HepG2 (cell line): Measurements from ENCODE around the gene SPI1. TPM values are rescaled to one million over a fixed set of nuclear protein-coding genes. Genes with fewer than 3 reads are reported as not detected.
A peak's percentile ranks its signal among the peaks of the same experiment; 100 is the strongest.

ENCODE experiments used
- ATAC-seq: fragments of 200-7000 bp; cut with Tn5 transposase; 3 replicates; pipeline ENCODE4 v1.9.1; 2020; ENCODE audit warnings: mild to moderate bottlenecking, moderate library complexity
- BruUV-seq: library from RNA; stranded (reverse); fragments of 400-500 nt; replicated peaks from 2 replicates; lab custom pipeline; 2021; lab: Mats Ljungman, UMichigan
- CTCF ChIA-PET: fragments of 300-600 bp; formaldehyde crosslinking; extraction: SDS; loops from one replicate; lab custom pipeline; 2021; ENCODE audit warnings: low total read pairs, inconsistent platforms, low intra/inter-chr PET ratio; lab: Yijun Ruan, JAX
- POLR2A ChIA-PET: fragments of 350-600 bp; sonication (Branson Sonifier 250); formaldehyde crosslinking; loops from one replicate; lab custom pipeline; 2020; ENCODE audit warnings: antibody characterized with exemption, inconsistent platforms; lab: Yijun Ruan, JAX
- DNase-seq: peaks from one replicate; pipeline ENCODE4 v3.0.0-alpha.2; 2015; ENCODE audit warnings: low spot score
- FAIRE-seq: peaks from 3 replicates; lab custom pipeline; 2011; peaks lifted over from hg19 to GRCh38; lab: Jason Lieb, UNC
- H2AFZ ChIP-seq: one replicate; pipeline ENCODE4 v1.6.1; 2011; ENCODE audit warnings: low read length, inconsistent platforms
- H3K27ac ChIP-seq: fragments of 300-600 bp; 3 replicates; pipeline ENCODE4 v1.8.0; 2011; ENCODE audit warnings: mixed run types, mild to moderate bottlenecking, mixed read lengths, low read length, inconsistent platforms; ENCODE audit not compliant: insufficient read depth; ENCODE audit errors: extremely low read length
- H3K27me3 ChIP-seq, 2 experiments: fragments of 200-600 bp in 1 of 2; 2 replicates in 1 of 2; 3 replicates in 1 of 2; pipeline versions ENCODE4 v1.6.0 to v1.8.0; 2011; ENCODE audit warnings: low read length in 2 of 2, mild to moderate bottlenecking in 2 of 2, moderate library complexity in 2 of 2, inconsistent platforms in 1 of 2; ENCODE audit not compliant: insufficient read depth in 2 of 2, control insufficient read depth in 1 of 2
- H3K36me3 ChIP-seq, 2 experiments: fragments of 200-600 bp in 1 of 2; replicated peaks in 1 of 2; 2 replicates in 1 of 2; 3 replicates in 1 of 2; pipeline versions ENCODE4 v1.5.1 to v1.8.0; 2011; ENCODE audit warnings: low read length in 2 of 2, inconsistent platforms in 1 of 2; ENCODE audit not compliant: insufficient read depth in 2 of 2, control insufficient read depth in 1 of 2
- H3K4me1 ChIP-seq: 2 replicates; pipeline ENCODE4 v1.5.1; 2012; ENCODE audit warnings: low read length, inconsistent platforms; ENCODE audit not compliant: insufficient read depth
- H3K4me2 ChIP-seq: 2 replicates; pipeline ENCODE4 v1.6.0; 2011; ENCODE audit warnings: low read depth, low read length, inconsistent platforms
- H3K4me3 ChIP-seq, 3 experiments: fragments of 200-600 bp in 1 of 3; sonication (generic), shearing (Covaris generic) in 1 of 3; replicated peaks in 1 of 3; 2 replicates each; pipeline ENCODE4 v1.5.1; 2011 to 2016; ENCODE audit warnings: low read length in 3 of 3, inconsistent platforms in 2 of 3, low read depth in 2 of 3, mild to moderate bottlenecking in 2 of 3, control low read depth in 1 of 3, mixed read lengths in 1 of 3; ENCODE audit not compliant: insufficient read depth in 1 of 3
- H3K79me2 ChIP-seq: one replicate; pipeline ENCODE4 v1.6.1; 2011; ENCODE audit warnings: low read length, inconsistent platforms; ENCODE audit not compliant: insufficient read depth
- H3K9ac ChIP-seq: 2 replicates; pipeline ENCODE4 v1.6.0; 2011; ENCODE audit warnings: mild to moderate bottlenecking, low read depth, low read length, inconsistent platforms; ENCODE audit not compliant: insufficient read depth
- H3K9me3 ChIP-seq: 2 replicates; pipeline ENCODE4 v1.5.1; 2012; ENCODE audit warnings: mild to moderate bottlenecking, low read length
- H4K20me1 ChIP-seq: 2 replicates; pipeline ENCODE4 v1.6.0; 2011; ENCODE audit warnings: inconsistent platforms, mild to moderate bottlenecking, low read length, moderate library complexity; ENCODE audit not compliant: insufficient read depth
- CHCHD3 ChIP-seq: sonication (generic); formaldehyde crosslinking; IDR thresholded peaks from 2 replicates; pipeline ENCODE4 v1.8.0; 2022; ENCODE audit warnings: mild to moderate bottlenecking, missing genetic modification reagents, moderate library complexity
- KMT2A ChIP-seq: sonication (generic); formaldehyde crosslinking; IDR thresholded peaks from 2 replicates; pipeline ENCODE4 v1.4.0; 2020; ENCODE audit warnings: missing genetic modification reagents
- ZNF44 ChIP-seq: sonication (generic); formaldehyde crosslinking; IDR thresholded peaks from 2 replicates; pipeline ENCODE4 v1.5.1; 2020; ENCODE audit warnings: mild to moderate bottlenecking, missing genetic modification reagents
- ZNF629 ChIP-seq: sonication (generic); formaldehyde crosslinking; conservative IDR thresholded peaks from 2 replicates; pipeline ENCODE4 v1.5.0; 2020; ENCODE audit warnings: missing genetic modification reagents
- WGBS: methylation state at CpG from one replicate; pipeline ENCODE4 v1.1.6; 2017; ENCODE audit warnings: low lambda C conversion rate; 5-methylcytosine and 5-hydroxymethylcytosine counted together
- in situ Hi-C: cut with HindIII; loops from 2 replicates; pipeline ENCODE4 v1.10.0; 2017; ENCODE audit warnings: low pct_unique_long_range_greater_than_20kb; ENCODE audit not compliant: extremely low pct_ligation_motif_present
- intact Hi-C: fragments of 100-400 bp; cut with micrococcal nuclease; formaldehyde crosslinking; loops from one replicate; pipeline ENCODE4 v1.10.0; 2022; ENCODE audit not compliant: unreplicated experiment
- polyA plus RNA-seq, 8 experiments: library from polyadenylated mRNA; depleted of rRNA in 3 of 8; stranded (reverse) in 7 of 8; unstranded in 1 of 8; fragments of >200 nt; fragmentation: Illumina TruSeq in 4 of 8; extraction: Trizol in 4 of 8; gene quantifications; 2 replicates each; pipeline versions ENCODE4 v1.2.1 to v1.2.3, GENCODE V29; 2011 to 2016; ENCODE audit warnings: low read depth in 4 of 8, missing spikeins in 1 of 8, mixed read lengths in 1 of 8; ENCODE audit not compliant: insufficient read depth in 1 of 8
- total RNA-seq, 5 experiments: library from RNA; depleted of rRNA; stranded (reverse); fragments of >200 nt; fragmentation: Illumina TruSeq; extraction: Trizol; gene quantifications; 2 replicates each; pipeline ENCODE4 v1.2.3, GENCODE V29; 2016; ENCODE audit warnings: low read depth in 1 of 5
- TF ChIP-seq, protein P1 (sequence below): sonication (generic); formaldehyde crosslinking; IDR thresholded peaks from one replicate; pipeline ENCODE4 v1.5.1; 2020; ENCODE audit warnings: mild to moderate bottlenecking, missing genetic modification reagents; ENCODE audit errors: not compliant biosample characterization

The SPI1 gene
- total and polyA plus RNA-seq, 2 of the 13 experiments (the other 11 are each of a cell fraction or from before 2014, with no cell fraction given) = not detected

DNA sequence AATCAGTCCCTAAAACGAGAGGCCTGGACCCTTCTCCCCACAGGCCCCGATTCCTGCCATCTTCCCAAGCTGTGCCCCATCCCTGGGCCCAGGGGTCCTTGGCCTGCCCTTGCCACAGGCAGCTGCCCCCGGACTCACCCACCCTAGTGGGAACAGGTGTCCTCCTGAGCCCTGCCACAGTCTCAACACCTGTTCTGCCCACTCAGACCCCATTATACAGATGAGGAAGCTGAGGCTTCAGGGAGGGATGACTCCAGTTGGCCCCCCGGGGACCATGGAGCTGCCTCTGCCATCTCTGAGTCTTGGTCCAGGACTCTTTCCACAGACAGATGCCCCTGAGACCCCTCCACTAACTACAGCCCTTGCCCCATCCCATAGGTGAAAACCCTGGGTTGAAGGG, 41.8 kb downstream of the SPI1 start:
- BruUV-seq = no TSS peak
- no peaks in the 10 kb centered on the region for H3K36me3 ChIP-seq
- peaks cover 16% of the 10 kb centered on the region for H3K4me1 ChIP-seq
- no peak overlapping the region for H3K4me3 ChIP-seq
- H4K20me1 ChIP-seq = no peaks in the 10 kb centered on the region
- 50% methylated on average over 2 of the region's 4 CpGs for WGBS
- no peaks in the 10 kb centered on the region for H3K79me2 ChIP-seq
- CTCF ChIA-PET = no interaction called here
- no peak overlapping the region for H3K9ac ChIP-seq
- TF ChIP-seq ZNF629 (CRISPR knock-in tag) = peak; percentile 60
- no peak for TF ChIP-seq ZNF44
- no peak for TF ChIP-seq KMT2A (CRISPR knock-in tag)
- TF ChIP-seq, protein P1, sequence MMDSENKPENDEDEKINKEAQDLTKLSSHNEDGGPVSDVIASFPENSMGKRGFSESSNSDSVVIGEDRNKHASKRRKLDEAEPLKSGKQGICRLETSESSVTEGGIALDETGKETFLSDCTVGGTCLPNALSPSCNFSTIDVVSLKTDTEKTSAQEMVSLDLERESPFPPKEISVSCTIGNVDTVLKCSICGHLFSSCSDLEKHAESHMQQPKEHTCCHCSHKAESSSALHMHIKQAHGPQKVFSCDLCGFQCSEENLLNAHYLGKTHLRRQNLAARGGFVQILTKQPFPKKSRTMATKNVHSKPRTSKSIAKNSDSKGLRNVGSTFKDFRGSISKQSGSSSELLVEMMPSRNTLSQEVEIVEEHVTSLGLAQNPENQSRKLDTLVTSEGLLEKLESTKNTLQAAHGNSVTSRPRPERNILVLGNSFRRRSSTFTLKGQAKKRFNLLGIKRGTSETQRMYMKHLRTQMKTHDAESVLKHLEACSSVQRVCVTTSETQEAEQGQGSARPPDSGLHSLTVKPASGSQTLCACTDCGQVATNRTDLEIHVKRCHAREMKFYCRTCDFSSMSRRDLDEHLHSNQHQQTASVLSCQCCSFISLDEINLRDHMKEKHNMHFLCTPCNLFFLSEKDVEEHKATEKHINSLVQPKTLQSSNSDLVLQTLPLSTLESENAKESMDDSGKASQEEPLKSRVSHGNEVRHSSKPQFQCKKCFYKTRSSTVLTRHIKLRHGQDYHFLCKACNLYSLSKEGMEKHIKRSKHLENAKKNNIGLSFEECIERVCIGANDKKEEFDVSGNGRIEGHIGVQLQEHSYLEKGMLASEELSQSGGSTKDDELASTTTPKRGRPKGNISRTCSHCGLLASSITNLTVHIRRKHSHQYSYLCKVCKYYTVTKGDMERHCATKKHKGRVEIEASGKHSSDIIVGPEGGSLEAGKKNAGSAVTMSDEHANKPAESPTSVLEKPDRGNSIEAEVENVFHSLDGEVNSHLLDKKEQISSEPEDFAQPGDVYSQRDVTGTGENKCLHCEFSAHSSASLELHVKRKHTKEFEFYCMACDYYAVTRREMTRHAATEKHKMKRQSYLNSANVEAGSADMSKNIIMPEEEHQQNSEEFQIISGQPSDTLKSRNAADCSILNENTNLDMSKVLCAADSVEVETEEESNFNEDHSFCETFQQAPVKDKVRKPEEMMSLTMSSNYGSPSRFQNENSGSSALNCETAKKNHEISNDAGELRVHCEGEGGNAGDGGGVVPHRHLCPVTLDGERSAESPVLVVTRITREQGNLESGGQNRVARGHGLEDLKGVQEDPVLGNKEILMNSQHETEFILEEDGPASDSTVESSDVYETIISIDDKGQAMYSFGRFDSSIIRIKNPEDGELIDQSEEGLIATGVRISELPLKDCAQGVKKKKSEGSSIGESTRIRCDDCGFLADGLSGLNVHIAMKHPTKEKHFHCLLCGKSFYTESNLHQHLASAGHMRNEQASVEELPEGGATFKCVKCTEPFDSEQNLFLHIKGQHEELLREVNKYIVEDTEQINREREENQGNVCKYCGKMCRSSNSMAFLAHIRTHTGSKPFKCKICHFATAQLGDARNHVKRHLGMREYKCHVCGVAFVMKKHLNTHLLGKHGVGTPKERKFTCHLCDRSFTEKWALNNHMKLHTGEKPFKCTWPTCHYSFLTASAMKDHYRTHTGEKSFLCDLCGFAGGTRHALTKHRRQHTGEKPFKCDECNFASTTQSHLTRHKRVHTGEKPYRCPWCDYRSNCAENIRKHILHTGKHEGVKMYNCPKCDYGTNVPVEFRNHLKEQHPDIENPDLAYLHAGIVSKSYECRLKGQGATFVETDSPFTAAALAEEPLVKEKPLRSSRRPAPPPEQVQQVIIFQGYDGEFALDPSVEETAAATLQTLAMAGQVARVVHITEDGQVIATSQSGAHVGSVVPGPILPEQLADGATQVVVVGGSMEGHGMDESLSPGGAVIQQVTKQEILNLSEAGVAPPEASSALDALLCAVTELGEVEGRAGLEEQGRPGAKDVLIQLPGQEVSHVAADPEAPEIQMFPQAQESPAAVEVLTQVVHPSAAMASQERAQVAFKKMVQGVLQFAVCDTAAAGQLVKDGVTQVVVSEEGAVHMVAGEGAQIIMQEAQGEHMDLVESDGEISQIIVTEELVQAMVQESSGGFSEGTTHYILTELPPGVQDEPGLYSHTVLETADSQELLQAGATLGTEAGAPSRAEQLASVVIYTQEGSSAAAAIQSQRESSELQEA (CRISPR knock-in tag) = no peak
- TF ChIP-seq CHCHD3 (CRISPR knock-in tag) = no peak
- TF ChIP-seq, all 625 proteins: peak for 1
- Histone ChIP-seq H3K4me2 (no peak overlapping the region), H3K27me3 (peaks cover 5 to 23% of the 10 kb centered on the region in 2 experiments; a peak in 3 of 5 replicates), H3K9me3 (no peaks in the 10 kb centered on the region), H3K27ac (no peak overlapping the region), H2AFZ (no peak overlapping the region)
- no peak for FAIRE-seq
- in situ Hi-C loops = no loop called here
- DNase-seq = no peak
- ATAC-seq = no peak
- intact Hi-C loops = no loop called here
- POLR2A ChIA-PET = no interaction called here
